IMR-90 (cell line): ENCODE results near the gene PCDHB15. TPM values are rescaled to one million over a fixed set of nuclear protein-coding genes. Genes with fewer than 3 reads are reported as not detected.
A peak's percentile ranks its signal among the peaks of the same experiment; 100 is the strongest.

Source experiments
- ATAC-seq: fragments of 200-7000 bp; cut with Tn5 transposase; 2 replicates; pipeline ENCODE4 v1.9.1; 2020; ENCODE audit warnings: low read depth, mild to moderate bottlenecking, moderate library complexity
- Bru-seq: library from RNA; stranded (reverse); fragments of 400-500 nt; gene quantifications from one replicate; lab custom pipeline; 2021; lab: Mats Ljungman, UMichigan
- BruChase-seq, 2 experiments: library from RNA; stranded (reverse); fragments of 400-500 nt; gene quantifications; one replicate each; lab custom pipeline; 2021; lab: Mats Ljungman, UMichigan
- BruUV-seq: library from RNA; stranded (reverse); fragments of 400-500 nt; replicated peaks from 2 replicates; lab custom pipeline; 2021; lab: Mats Ljungman, UMichigan
- CTCF ChIA-PET: fragments of 300-600 bp; formaldehyde crosslinking; extraction: SDS; loops from one replicate; lab custom pipeline; 2021; ENCODE audit warnings: antibody characterized with exemption; lab: Yijun Ruan, JAX
- POLR2A ChIA-PET: fragments of 300-600 bp; sonication (Branson Sonifier 250); formaldehyde crosslinking; loops from one replicate; lab custom pipeline; 2022; ENCODE audit warnings: antibody characterized with exemption; ENCODE audit not compliant: unreplicated experiment; lab: Charles Lee
- DNase-seq: peaks from one replicate; pipeline ENCODE4 v3.0.0; 2013
- H2AFZ ChIP-seq: replicated peaks from 2 replicates; pipeline ENCODE3; 2013; ENCODE audit warnings: low read length, mild to moderate bottlenecking; ENCODE audit not compliant: poor library complexity
- H2AK5ac ChIP-seq: 2 replicates; pipeline ENCODE4 v1.6.1; 2013; ENCODE audit warnings: low read depth, low read length, inconsistent platforms
- H2AK9ac ChIP-seq: replicated peaks from 2 replicates; pipeline ENCODE3; 2013; ENCODE audit warnings: mild to moderate bottlenecking, low read depth, low read length, moderate library complexity; ENCODE audit not compliant: poor library complexity
- H2BK120ac ChIP-seq: 2 replicates; pipeline ENCODE4 v1.6.1; 2013; ENCODE audit warnings: low read depth, low read length, inconsistent platforms
- H2BK15ac ChIP-seq: 3 replicates; pipeline ENCODE4 v1.6.1; 2013; ENCODE audit warnings: low read depth, low read length, inconsistent platforms
- H2BK20ac ChIP-seq: 2 replicates; pipeline ENCODE4 v1.6.1; 2013; ENCODE audit warnings: low read depth, mild to moderate bottlenecking, inconsistent platforms, low read length, moderate library complexity
- H2BK5ac ChIP-seq: 2 replicates; pipeline ENCODE4 v1.6.1; 2013; ENCODE audit warnings: mild to moderate bottlenecking, low read depth, low read length, inconsistent platforms; ENCODE audit not compliant: poor library complexity, severe bottlenecking
- H3K14ac ChIP-seq: replicated peaks from 2 replicates; pipeline ENCODE4 v1.6.1; 2013; ENCODE audit warnings: low read depth, low read length, inconsistent platforms
- H3K18ac ChIP-seq: 2 replicates; pipeline ENCODE4 v1.6.1; 2013; ENCODE audit warnings: low read depth, low read length, control low read depth
- H3K23ac ChIP-seq: 2 replicates; pipeline ENCODE4 v1.6.1; 2013; ENCODE audit warnings: low read depth, low read length, inconsistent platforms
- H3K27ac ChIP-seq: 2 replicates; pipeline ENCODE4 v1.5.1; 2013; ENCODE audit warnings: mild to moderate bottlenecking, control low read depth, low read length; ENCODE audit not compliant: insufficient read depth
- H3K27me3 ChIP-seq: 2 replicates; pipeline ENCODE4 v1.6.1; 2013; ENCODE audit warnings: low read length; ENCODE audit not compliant: control insufficient read depth, insufficient read depth
- H3K36me3 ChIP-seq: 2 replicates; pipeline ENCODE4 v1.6.1; 2013; ENCODE audit warnings: low read length, mixed read lengths; ENCODE audit not compliant: control insufficient read depth, insufficient read depth
- H3K4ac ChIP-seq: 2 replicates; pipeline ENCODE4 v1.6.1; 2013; ENCODE audit warnings: low read depth, low read length, inconsistent platforms
- H3K4me1 ChIP-seq: 2 replicates; pipeline ENCODE4 v1.6.1; 2013; ENCODE audit warnings: low read length, mixed read lengths; ENCODE audit not compliant: control insufficient read depth, insufficient read depth
- H3K4me2 ChIP-seq: 2 replicates; pipeline ENCODE4 v1.6.1; 2013; ENCODE audit warnings: low read depth, mild to moderate bottlenecking, control low read depth, low read length, moderate library complexity
- H3K4me3 ChIP-seq: 2 replicates; pipeline ENCODE4 v1.5.1; 2013; ENCODE audit warnings: low read depth, mild to moderate bottlenecking, control low read depth, low read length, moderate library complexity; ENCODE audit not compliant: insufficient read depth
- H3K56ac ChIP-seq: 2 replicates; pipeline ENCODE4 v1.6.1; 2013; ENCODE audit warnings: low read length, inconsistent platforms; ENCODE audit not compliant: insufficient read depth; ENCODE audit errors: extremely low read depth
- H3K79me1 ChIP-seq, 2 experiments: 2 replicates each; pipeline ENCODE4 v1.6.1; 2013; ENCODE audit warnings: low read length in 2 of 2, inconsistent platforms in 1 of 2, low read depth in 1 of 2
- H3K9ac ChIP-seq: 2 replicates; pipeline ENCODE4 v1.6.1; 2013; ENCODE audit warnings: low read depth, low read length, control low read depth
- H3K9me1 ChIP-seq: 2 replicates; pipeline ENCODE4 v1.6.1; 2013; ENCODE audit warnings: low read length, inconsistent platforms; ENCODE audit not compliant: insufficient read depth
- H3K9me3 ChIP-seq: 2 replicates; pipeline ENCODE4 v1.6.1; 2013; ENCODE audit warnings: low read length; ENCODE audit not compliant: control insufficient read depth, insufficient read depth
- H4K20me1 ChIP-seq: 2 replicates; pipeline ENCODE4 v1.6.1; 2013; ENCODE audit warnings: low read length, inconsistent platforms; ENCODE audit not compliant: insufficient read depth
- H4K5ac ChIP-seq: 2 replicates; pipeline ENCODE4 v1.6.1; 2013; ENCODE audit warnings: mild to moderate bottlenecking, low read depth, low read length, control low read depth
- H4K8ac ChIP-seq, 2 experiments: 2 replicates each; pipeline ENCODE4 v1.6.1; 2013; ENCODE audit warnings: low read depth in 2 of 2, low read length in 2 of 2, control low read depth in 1 of 2, inconsistent platforms in 1 of 2
- H4K91ac ChIP-seq: 2 replicates; pipeline ENCODE4 v1.6.1; 2013; ENCODE audit warnings: low read depth, low read length, inconsistent platforms; ENCODE audit not compliant: insufficient read depth
- BHLHE40 ChIP-seq: fragments of 150-350 bp; IDR thresholded peaks from 2 replicates; pipeline ENCODE4 v1.6.1; 2016; ENCODE audit warnings: mild to moderate bottlenecking, low read depth, low read length
- CEBPB ChIP-seq: IDR thresholded peaks from 2 replicates; pipeline ENCODE4 v1.6.1; 2012; ENCODE audit warnings: low read depth, low read length, improper control_type of control experiment
- FOS ChIP-seq: fragments of 150-350 bp; IDR thresholded peaks from 2 replicates; pipeline ENCODE4 v1.6.1; 2016; ENCODE audit warnings: low read depth, low read length
- POLR2A ChIP-seq: IDR thresholded peaks from 2 replicates; pipeline ENCODE4 v1.6.1; 2012; ENCODE audit warnings: mild to moderate bottlenecking, low read depth, low read length
- SMC3 ChIP-seq: fragments of 150-350 bp; IDR thresholded peaks from 2 replicates; pipeline ENCODE4 v1.6.1; 2016; ENCODE audit warnings: low read depth, mild to moderate bottlenecking, antibody characterized with exemption, low read length, moderate library complexity
- WGBS, 2 experiments: methylation state at CpG; one replicate each; pipeline versions ENCODE4 v1.1.5 to v1.1.7; 2013; ENCODE audit warnings: missing lambda C conversion rate in 2 of 2; ENCODE audit not compliant: insufficient read length in 1 of 2; ENCODE audit errors: extremely low coverage in 2 of 2; 5-methylcytosine and 5-hydroxymethylcytosine counted together
- dilution Hi-C: fragments of 300-500 bp; cut with HindIII; formaldehyde crosslinking; loops from one replicate; pipeline ENCODE4 v1.14.3; 2018; ENCODE audit warnings: low sequenced_read_pairs; ENCODE audit not compliant: unreplicated experiment
- in situ Hi-C: fragments of 300-500 bp; cut with MboI; formaldehyde crosslinking; loops from 3 replicates; pipeline ENCODE4 v1.14.3; 2019; ENCODE audit warnings: low sequenced_read_pairs, inconsistent platforms, mixed read lengths
- intact Hi-C: fragments of 100-400 bp; cut with micrococcal nuclease; formaldehyde crosslinking; loops from 2 replicates; pipeline ENCODE4 v1.10.0; 2022
- long read RNA-seq: library from polyadenylated mRNA; unstranded; transcript quantifications from one replicate; pipeline ENCODE4 v2.0.0, GENCODE V29; 2021; ENCODE audit not compliant: unreplicated experiment
- polyA plus RNA-seq, 3 experiments: library from polyadenylated mRNA; depleted of rRNA; stranded (reverse); fragments of >200 nt; gene quantifications; 2 replicates each; pipeline ENCODE4 v1.2.3, GENCODE V29; 2012; ENCODE audit warnings: low replicate concordance in 1 of 3
- total RNA-seq: library from RNA; depleted of rRNA; stranded (reverse); fragments of >200 nt; gene quantifications from 2 replicates; pipeline ENCODE4 v1.2.3, GENCODE V29; 2012; rRNA removed
- TF ChIP-seq, protein P1 (sequence below): conservative IDR thresholded peaks from 2 replicates; pipeline ENCODE4 v1.5.1; 2012; ENCODE audit warnings: mild to moderate bottlenecking, low read depth, low read length, improper control_type of control experiment

PCDHB15 gene
- total RNA-seq, result 0.18 and 0.28 TPM in 2 replicates
- 0.14 and 0.17 TPM in 2 replicates for polyA plus RNA-seq (2012; rRNA removed)
- polyA plus RNA-seq (2012; cell fraction: cytosol; rRNA removed), result 0.19 and 0.23 TPM in 2 replicates
- polyA plus RNA-seq (2012; cell fraction: nucleus; rRNA removed; ENCODE audit: low replicate concordance), result 0.67 and 0.84 TPM in 2 replicates
- Bru-seq, nascent RNA, result percentile 43 among the genes with signal in this experiment
- percentile 58 among the genes with signal in this experiment for BruChase-seq, experiment 1, labeled RNA remaining after a 6-hour chase
- percentile 58 among the genes with signal in this experiment for BruChase-seq, experiment 2, labeled RNA remaining after a 2-hour chase
- long read RNA-seq, full-length matches to known transcripts, result 2 of 2 reads
- long read RNA-seq, partial matches to known transcripts, result 0 of 2 reads
- long read RNA-seq, other reads (novel, unspliced or antisense), result 0 of 2 reads

DNA sequence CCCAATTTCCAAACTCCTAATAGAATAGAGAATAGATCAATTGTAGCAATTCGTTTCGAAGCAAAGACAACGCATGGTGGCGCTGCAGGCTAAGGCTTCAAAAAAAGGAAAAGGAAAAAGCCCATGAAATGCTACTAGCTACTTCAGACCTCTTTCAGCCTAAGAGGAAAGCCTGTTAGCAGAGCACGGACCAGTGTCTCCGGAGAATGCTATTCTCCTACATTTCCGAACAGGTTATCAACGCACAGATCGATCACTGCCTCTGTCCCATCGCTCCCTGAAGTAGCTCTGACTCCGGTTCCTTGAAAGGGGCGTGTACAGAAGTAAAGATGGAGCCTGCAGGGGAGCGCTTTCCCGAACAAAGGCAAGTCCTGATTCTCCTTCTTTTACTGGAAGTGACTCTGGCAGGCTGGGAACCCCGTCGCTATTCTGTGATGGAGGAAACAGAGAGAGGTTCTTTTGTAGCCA is at the start of gene PCDHB15:
Gene PCDHB15 (plus strand): TSS at position 146 of the 468 bp plus-strand sequence. CDS start 184 bp downstream, at position 330.
- ChIA-PET CTCF (no interaction called here), POLR2A (no interaction called here)
- H2AK5ac ChIP-seq, result no peak within 1 kb of the TSS
- no peak within 1 kb of the TSS for H4K8ac ChIP-seq
- no peak within 1 kb of the TSS for H2AFZ ChIP-seq
- no peaks in the 10 kb centered on the region for H3K27me3 ChIP-seq
- DNase-seq, result no peak
- no peaks in the 10 kb centered on the region for H3K4me1 ChIP-seq
- no peak for ATAC-seq
- H4K91ac ChIP-seq, result no peak within 1 kb of the TSS
- no peak within 1 kb of the TSS for H4K5ac ChIP-seq
- 0% methylated on average over 2 of the region's 16 CpGs; no CpG with 5 or more reads in 1 of the 2 experiments for WGBS, 2 experiments
- H3K9me3 ChIP-seq, result peaks cover 42% of the 10 kb centered on the region
- no peaks in the 10 kb centered on the region for H3K36me3 ChIP-seq
- no peak within 1 kb of the TSS for H3K18ac ChIP-seq
- no peak within 1 kb of the TSS for H2AK9ac ChIP-seq
- H3K23ac ChIP-seq, result no peak within 1 kb of the TSS
- no peak within 1 kb of the TSS for H3K56ac ChIP-seq
- no peak within 1 kb of the TSS for H2BK120ac ChIP-seq
- TF ChIP-seq POLR2A (no peak), BHLHE40 (no peak), CEBPB (no peak), FOS (no peak), SMC3 (no peak)
- TF ChIP-seq, protein P1, sequence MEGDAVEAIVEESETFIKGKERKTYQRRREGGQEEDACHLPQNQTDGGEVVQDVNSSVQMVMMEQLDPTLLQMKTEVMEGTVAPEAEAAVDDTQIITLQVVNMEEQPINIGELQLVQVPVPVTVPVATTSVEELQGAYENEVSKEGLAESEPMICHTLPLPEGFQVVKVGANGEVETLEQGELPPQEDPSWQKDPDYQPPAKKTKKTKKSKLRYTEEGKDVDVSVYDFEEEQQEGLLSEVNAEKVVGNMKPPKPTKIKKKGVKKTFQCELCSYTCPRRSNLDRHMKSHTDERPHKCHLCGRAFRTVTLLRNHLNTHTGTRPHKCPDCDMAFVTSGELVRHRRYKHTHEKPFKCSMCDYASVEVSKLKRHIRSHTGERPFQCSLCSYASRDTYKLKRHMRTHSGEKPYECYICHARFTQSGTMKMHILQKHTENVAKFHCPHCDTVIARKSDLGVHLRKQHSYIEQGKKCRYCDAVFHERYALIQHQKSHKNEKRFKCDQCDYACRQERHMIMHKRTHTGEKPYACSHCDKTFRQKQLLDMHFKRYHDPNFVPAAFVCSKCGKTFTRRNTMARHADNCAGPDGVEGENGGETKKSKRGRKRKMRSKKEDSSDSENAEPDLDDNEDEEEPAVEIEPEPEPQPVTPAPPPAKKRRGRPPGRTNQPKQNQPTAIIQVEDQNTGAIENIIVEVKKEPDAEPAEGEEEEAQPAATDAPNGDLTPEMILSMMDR, result 0 out of 2 replicates have a peak, but pooled peaks have one; percentile 22
- no peak within 1 kb of the TSS for H3K27ac ChIP-seq
- no peaks in the 10 kb centered on the region for H3K9me1 ChIP-seq
- H2BK5ac ChIP-seq, result no peak within 1 kb of the TSS
- H3K79me1 ChIP-seq, result no peaks in the 10 kb centered on the region
- no peak within 1 kb of the TSS for H3K14ac ChIP-seq
- no peak within 1 kb of the TSS for H2BK15ac ChIP-seq
- in situ Hi-C loops (no loop called here), dilution Hi-C loops (no loop called here), intact Hi-C loops (no loop called here)
- H3K4me2 ChIP-seq, result no peak within 1 kb of the TSS
- peak within 1 kb of the TSS; percentile 61 for H3K4me3 ChIP-seq
- H3K9ac ChIP-seq, result peak within 1 kb of the TSS; percentile 37; the same call in 1 of the 2 replicates
- TSS peak; percentile 25 for BruUV-seq
- H3K4ac ChIP-seq, result no peak within 1 kb of the TSS
- H2BK20ac ChIP-seq, result no peak within 1 kb of the TSS
- H4K20me1 ChIP-seq, result no peaks in the 10 kb centered on the region
